Gastrocnemius medialis (tissue), 4 donors: ENCODE data around the gene APLP2. TPM values are rescaled to one million over a fixed set of nuclear protein-coding genes. Genes with fewer than 3 reads are reported as not detected.
A peak's percentile ranks its signal among the peaks of the same experiment; 100 is the strongest.

Experiments
- ATAC-seq, 2 donors: fragments of 150-250 bp; one replicate each; pipeline ENCODE4 v1.9.1; 2016
- DNase-seq, 2 donors: peaks; one replicate each; pipeline ENCODE4 v3.0.0-alpha.2; 2019
- H3K27ac ChIP-seq, 4 donors: fragments of 200-600 bp; sonication (generic); 1 replicate in 1 of 4; 2 replicates in 3 of 4; pipeline ENCODE4 v1.5.1; 2016 to 2018; ENCODE audit warnings: mild to moderate bottlenecking in 2 of 4, moderate library complexity in 1 of 4
- H3K27me3 ChIP-seq, 3 donors: fragments of 200-600 bp; sonication (generic) in 2 of 3; 1 replicate in 1 of 3; 2 replicates in 2 of 3; pipeline versions ENCODE4 v1.5.1 to v1.6.0; 2016 to 2019; ENCODE audit warnings: mild to moderate bottlenecking in 1 of 3, moderate library complexity in 1 of 3
- H3K36me3 ChIP-seq, 2 donors: fragments of 200-600 bp; sonication (generic) in 1 of 2; one replicate each; pipeline ENCODE4 v1.5.1; 2017 to 2018
- H3K4me1 ChIP-seq, 2 donors: fragments of 200-600 bp; sonication (generic) in 1 of 2; one replicate each; pipeline ENCODE4 v1.5.1; 2016 to 2017; ENCODE audit warnings: mild to moderate bottlenecking in 2 of 2
- H3K4me3 ChIP-seq, 4 donors: fragments of 200-600 bp; sonication (generic) in 3 of 4; 1 replicate in 1 of 4; 2 replicates in 3 of 4; pipeline ENCODE4 v1.5.1; 2016 to 2019; ENCODE audit warnings: mild to moderate bottlenecking in 2 of 4
- H3K9me3 ChIP-seq, 3 donors: fragments of 200-600 bp; sonication (generic) in 2 of 3; 1 replicate in 1 of 3; 2 replicates in 2 of 3; pipeline ENCODE4 v1.5.1; 2016 to 2019
- CTCF ChIP-seq, 5 experiments: fragments of 450-650 bp in 3 of 5; fragments of 200-600 bp in 2 of 5; sonication (generic) in 2 of 5; IDR thresholded peaks in 4 of 5; conservative IDR thresholded peaks in 1 of 5; 1 replicate in 4 of 5; 2 replicates in 1 of 5; pipeline ENCODE4 v1.5.1; 2016 to 2019; ENCODE audit warnings: antibody characterized with exemption in 5 of 5, mild to moderate bottlenecking in 3 of 5, moderate library complexity in 3 of 5
- POLR2A ChIP-seq, 2 donors: fragments of 450-650 bp; IDR thresholded peaks; one replicate each; pipeline ENCODE4 v1.6.1; 2017; ENCODE audit warnings: antibody characterized with exemption in 2 of 2, mild to moderate bottlenecking in 2 of 2, moderate library complexity in 2 of 2
- in situ Hi-C, 4 donors: fragments of 200-750 bp; cut with MboI; loops; one replicate each; pipeline versions ENCODE4 v1.15.0 to v1.8.0; 2017; ENCODE audit warnings: low sequenced_read_pairs in 4 of 4
- intact Hi-C: fragments of 100-400 bp; cut with DNase I; formaldehyde crosslinking; loops from one replicate; pipeline ENCODE4 v1.15.1; 2023; ENCODE audit warnings: low total_unique reads
- total RNA-seq, 4 donors: library from RNA; depleted of rRNA; stranded (reverse); fragments of >200 nt; gene quantifications; one replicate each; pipeline versions ENCODE4 v1.1.0 to v1.2.3, GENCODE V29; 2016

The APLP2 gene
- total RNA-seq, 4 donors from 2014 or later, result 80.4 to 110 (median 82.1) TPM

- Histone ChIP-seq H3K36me3 (peaks cover 0 to 37% of the 10 kb centered on the region in 2 donors), H3K9me3 (no peaks in the 10 kb centered on the region), H3K27me3 (no peaks in the 10 kb centered on the region), H3K4me1 (peaks cover 15 to 30% of the 10 kb centered on the region in 2 donors), H3K27ac (peak overlapping the region; percentile 60 to 66 (median 62)), H3K4me3 (no peak overlapping the region)
- in situ Hi-C loops (loop anchor here in 1 of 4 donors (10.0 kb wide), 2 partner anchors 49 to 119 kb away; partner anchors contain the start of gene PRDM10), intact Hi-C loops (loop anchor here (2.0 kb wide), 1 partner anchor 121 kb away; the partner anchor contains the start of gene PRDM10)
- TF ChIP-seq CTCF (IDR thresholded peaks at IDR 0.05 in 4 of 5, conservative IDR thresholded peaks at IDR 0.05 in 1 of 5) (no peak), POLR2A (IDR thresholded peaks at IDR 0.05) (no peak)
- peak; percentile 52 to 88 for DNase-seq
- peak; percentile 99 to 100 for ATAC-seq
Observed at GRCh38 chr11:130124096-130124495, 54.4 kb downstream of the APLP2 start.

- peaks cover 15 to 21% of the 10 kb centered on the region in 2 donors for H3K4me1 ChIP-seq
Observed at GRCh38 chr11:130125638-130126037, 55.9 kb downstream of the APLP2 start.

GRCh38 chr11:130126516-130126915 is 56.8 kb downstream of the APLP2 start:
- no peak for ATAC-seq
- Histone ChIP-seq H3K36me3 (peaks cover 0 to 60% of the 10 kb centered on the region in 2 donors), H3K4me1 (peaks cover 15 to 21% of the 10 kb centered on the region in 2 donors), H3K9me3 (no peaks in the 10 kb centered on the region), H3K27ac (no peak overlapping the region), H3K27me3 (no peaks in the 10 kb centered on the region), H3K4me3 (no peak overlapping the region)
- in situ Hi-C loops, result loop anchor here in 1 of 4 donors (10.0 kb wide), 2 partner anchors 52 to 122 kb away; partner anchors contain the start of gene PRDM10
- intact Hi-C loops, result no loop called here
- DNase-seq, result no peak
- TF ChIP-seq POLR2A (IDR thresholded peaks at IDR 0.05) (no peak), CTCF (IDR thresholded peaks at IDR 0.05 in 4 of 5, conservative IDR thresholded peaks at IDR 0.05 in 1 of 5) (no peak)

More at GRCh38 chr11:130125638-130126037, 55.9 kb downstream of the APLP2 start:
- peaks cover 0 to 51% of the 10 kb centered on the region in 2 donors for H3K36me3 ChIP-seq
- no peak for ATAC-seq
- no peaks in the 10 kb centered on the region for H3K9me3 ChIP-seq
- no peak for TF ChIP-seq POLR2A (IDR thresholded peaks at IDR 0.05)
- TF ChIP-seq CTCF (IDR thresholded peaks at IDR 0.05 in 4 of 5, conservative IDR thresholded peaks at IDR 0.05 in 1 of 5), result no peak
- no peak overlapping the region for H3K4me3 ChIP-seq
- H3K27ac ChIP-seq, result no peak overlapping the region
- intact Hi-C loops, result loop anchor here (2.0 kb wide), 1 partner anchor 123 kb away; the partner anchor contains the start of gene PRDM10
- H3K27me3 ChIP-seq, result no peaks in the 10 kb centered on the region
- no peak for DNase-seq
- in situ Hi-C loops, result loop anchor here in 1 of 4 donors (10.0 kb wide), 2 partner anchors 51 to 121 kb away; partner anchors contain the start of gene PRDM10

- intact Hi-C loops, result no loop called here
- H3K36me3 ChIP-seq, result peaks cover 0 to 60% of the 10 kb centered on the region in 2 donors
- H3K4me1 ChIP-seq, result peaks cover 15 to 21% of the 10 kb centered on the region in 2 donors
- no peak overlapping the region for H3K27ac ChIP-seq
- ATAC-seq (no peak), DNase-seq (no peak)
- H3K27me3 ChIP-seq, result no peaks in the 10 kb centered on the region
- no peaks in the 10 kb centered on the region for H3K9me3 ChIP-seq
- in situ Hi-C loops, result loop anchor here in 1 of 4 donors (10.0 kb wide), 2 partner anchors 53 to 123 kb away; partner anchors contain the start of gene PRDM10
- no peak overlapping the region for H3K4me3 ChIP-seq
- no peak for TF ChIP-seq POLR2A (IDR thresholded peaks at IDR 0.05)
- TF ChIP-seq CTCF (IDR thresholded peaks at IDR 0.05 in 4 of 5, conservative IDR thresholded peaks at IDR 0.05 in 1 of 5), result no peak
Observed at GRCh38 chr11:130127509-130127908, 57.8 kb downstream of the APLP2 start.
